OCI-LY3 (cell line): ENCODE results near the gene PTK6.

Experiments used
- H2AFZ ChIP-seq: fragments of 200-600, 300-600 bp; shearing (Covaris generic); 2 replicates; pipeline ENCODE4 v1.6.0; 2014; ENCODE audit warnings: antibody characterized with exemption, low read depth, low read length
- H3K27ac ChIP-seq: fragments of 200-600, 300-600 bp; sonication (generic); 2 replicates; pipeline ENCODE4 v1.5.1; 2014; ENCODE audit warnings: mild to moderate bottlenecking, low read length, moderate library complexity, mixed read lengths
- H3K27me3 ChIP-seq: fragments of 200-600, 300-600 bp; sonication (generic); 2 replicates; pipeline ENCODE4 v1.6.1; 2014; ENCODE audit warnings: low read depth, low read length, mixed read lengths
- H3K36me3 ChIP-seq: fragments of 200-600, 300-600 bp; sonication (generic); replicated peaks from 2 replicates; pipeline ENCODE3; 2014; ENCODE audit warnings: low read depth, low read length, mixed read lengths
- H3K4me1 ChIP-seq: fragments of 300-600, 200-600 bp; sonication (generic); 2 replicates; pipeline ENCODE4 v1.6.1; 2014; ENCODE audit warnings: low read length, mixed read lengths
- H3K4me2 ChIP-seq: fragments of 200-600, 300-600 bp; sonication (generic); 2 replicates; pipeline ENCODE4 v1.6.1; 2014; ENCODE audit warnings: low read length, mixed read lengths
- H3K4me3 ChIP-seq: fragments of 300-600, 200-600 bp; sonication (generic); 2 replicates; pipeline ENCODE4 v1.5.1; 2014; ENCODE audit warnings: antibody characterized with exemption, mild to moderate bottlenecking, low read length, moderate library complexity
- H3K79me2 ChIP-seq: fragments of 300-600, 200-600 bp; shearing (Covaris generic); 2 replicates; pipeline ENCODE4 v1.6.1; 2014; ENCODE audit warnings: mild to moderate bottlenecking, low read length, mixed read lengths
- H3K9ac ChIP-seq: fragments of 300-600, 200-600 bp; shearing (Covaris generic); 2 replicates; pipeline ENCODE4 v1.6.0; 2014; ENCODE audit warnings: mild to moderate bottlenecking, low read length, moderate library complexity
- H3K9me3 ChIP-seq: fragments of 200-600, 300-600 bp; shearing (Covaris generic); 2 replicates; pipeline ENCODE4 v1.6.1; 2014; ENCODE audit warnings: low read length, mixed read lengths; ENCODE audit not compliant: insufficient read depth
- H4K20me1 ChIP-seq: fragments of 200-600, 300-600 bp; sonication (generic); 2 replicates; pipeline ENCODE4 v1.6.1; 2016; ENCODE audit warnings: low read length, mixed read lengths; ENCODE audit not compliant: insufficient read depth
- EZH2phosphoT487 ChIP-seq: fragments of 200-600 bp; shearing (Covaris generic); IDR thresholded peaks from 2 replicates; pipeline ENCODE4 v1.6.1; 2018; ENCODE audit warnings: antibody characterized with exemption, mixed run types, low read depth
- TF ChIP-seq, protein P1 (sequence below): fragments of 200-600, 300-600 bp; sonication (generic); IDR thresholded peaks from 2 replicates; pipeline ENCODE4 v1.5.1; 2014; ENCODE audit warnings: antibody characterized with exemption, low read length, low read depth

PTK6 gene

DNA sequence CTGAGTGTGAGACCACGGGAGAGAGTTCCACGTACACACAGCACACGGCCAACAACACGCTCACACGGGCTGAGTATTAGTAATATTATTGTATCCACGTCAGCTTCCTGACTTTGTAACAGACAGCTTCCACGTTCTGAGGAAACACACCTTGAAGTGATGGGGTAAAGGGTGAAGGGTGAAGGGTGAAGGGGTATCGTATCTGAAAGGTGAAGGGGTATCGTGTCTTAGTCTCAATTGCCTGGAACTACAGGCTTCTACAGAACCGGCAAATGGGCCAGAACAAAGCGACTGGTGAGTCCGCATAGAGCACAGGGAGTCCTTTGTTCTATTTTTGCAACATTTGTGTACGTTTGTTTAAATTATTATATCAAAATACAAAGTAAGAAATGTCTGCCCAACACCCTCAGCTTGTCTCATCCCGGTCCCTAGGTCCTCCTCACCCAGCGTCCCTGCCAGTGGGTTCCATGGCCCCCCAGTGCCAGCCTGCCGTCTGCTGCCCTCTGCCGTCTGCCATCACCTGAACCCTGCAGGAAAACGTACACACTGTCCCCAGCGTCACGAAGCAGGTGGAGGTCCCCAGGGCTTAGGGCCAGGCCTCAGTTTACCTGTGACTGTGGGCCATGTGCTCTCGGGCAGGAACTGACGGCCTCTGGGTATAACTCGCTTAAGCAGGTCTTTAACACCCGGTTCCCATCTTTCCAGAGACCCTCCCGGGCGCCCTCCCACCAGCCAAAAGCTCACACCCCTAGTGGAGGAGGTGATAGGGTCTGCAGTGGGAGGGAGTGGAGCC lies 41.2 kb upstream of the PTK6 start:
- no peaks in the 10 kb centered on the region for H3K79me2 ChIP-seq
- no peak overlapping the region for H3K9ac ChIP-seq
- H3K4me1 ChIP-seq = peaks cover 6% of the 10 kb centered on the region; the same call in 1 of the 2 replicates
- H3K9me3 ChIP-seq = no peaks in the 10 kb centered on the region
- no peaks in the 10 kb centered on the region for H3K36me3 ChIP-seq
- no peak overlapping the region for H2AFZ ChIP-seq
- H3K4me3 ChIP-seq = no peak overlapping the region
- H3K27me3 ChIP-seq = peaks cover 39% of the 10 kb centered on the region
- no peaks in the 10 kb centered on the region for H4K20me1 ChIP-seq
- no peak overlapping the region for H3K4me2 ChIP-seq
- TF ChIP-seq EZH2phosphoT487 = no peak
- TF ChIP-seq, protein P1, sequence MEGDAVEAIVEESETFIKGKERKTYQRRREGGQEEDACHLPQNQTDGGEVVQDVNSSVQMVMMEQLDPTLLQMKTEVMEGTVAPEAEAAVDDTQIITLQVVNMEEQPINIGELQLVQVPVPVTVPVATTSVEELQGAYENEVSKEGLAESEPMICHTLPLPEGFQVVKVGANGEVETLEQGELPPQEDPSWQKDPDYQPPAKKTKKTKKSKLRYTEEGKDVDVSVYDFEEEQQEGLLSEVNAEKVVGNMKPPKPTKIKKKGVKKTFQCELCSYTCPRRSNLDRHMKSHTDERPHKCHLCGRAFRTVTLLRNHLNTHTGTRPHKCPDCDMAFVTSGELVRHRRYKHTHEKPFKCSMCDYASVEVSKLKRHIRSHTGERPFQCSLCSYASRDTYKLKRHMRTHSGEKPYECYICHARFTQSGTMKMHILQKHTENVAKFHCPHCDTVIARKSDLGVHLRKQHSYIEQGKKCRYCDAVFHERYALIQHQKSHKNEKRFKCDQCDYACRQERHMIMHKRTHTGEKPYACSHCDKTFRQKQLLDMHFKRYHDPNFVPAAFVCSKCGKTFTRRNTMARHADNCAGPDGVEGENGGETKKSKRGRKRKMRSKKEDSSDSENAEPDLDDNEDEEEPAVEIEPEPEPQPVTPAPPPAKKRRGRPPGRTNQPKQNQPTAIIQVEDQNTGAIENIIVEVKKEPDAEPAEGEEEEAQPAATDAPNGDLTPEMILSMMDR = peak; percentile 37
- no peak overlapping the region for H3K27ac ChIP-seq

DNA sequence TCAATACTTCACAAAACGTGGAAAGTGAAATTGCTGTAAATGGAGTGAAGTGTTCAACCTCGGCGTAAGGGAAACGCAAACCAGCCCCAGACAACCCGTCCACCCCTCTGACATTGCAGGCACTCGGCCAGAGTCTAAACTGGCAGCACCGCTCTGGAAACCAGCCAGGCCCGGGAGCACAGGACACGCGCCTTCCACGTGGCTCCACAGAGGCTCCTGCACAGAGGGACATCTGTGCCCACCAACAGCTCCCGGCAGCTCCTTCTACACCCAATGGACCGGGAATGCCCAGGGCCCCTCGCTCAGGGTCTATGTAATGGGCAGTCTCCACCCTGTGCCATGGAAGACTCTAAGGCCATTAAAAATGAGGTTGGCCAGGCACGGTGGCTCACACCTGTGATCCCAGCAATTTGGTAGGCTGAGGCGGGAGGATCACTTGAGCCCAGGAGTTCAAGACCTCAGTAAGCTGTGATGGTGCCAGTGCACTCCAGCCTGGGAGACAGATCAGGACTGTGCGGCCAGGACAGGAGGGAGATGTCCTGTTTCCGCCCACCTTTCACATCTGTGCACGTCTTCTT lies 40.2 kb upstream of the PTK6 start:
- no peak overlapping the region for H2AFZ ChIP-seq
- no peak overlapping the region for H3K27ac ChIP-seq
- no peak for TF ChIP-seq EZH2phosphoT487
- TF ChIP-seq, protein P1 = no peak
- no peak overlapping the region for H3K4me2 ChIP-seq
- no peak overlapping the region for H3K9ac ChIP-seq
- no peaks in the 10 kb centered on the region for H3K79me2 ChIP-seq
- H3K36me3 ChIP-seq = no peaks in the 10 kb centered on the region
- 0 out of 2 replicates have a peak, but pooled peaks cover under 1% of the 10 kb centered on the region for H4K20me1 ChIP-seq
- H3K4me3 ChIP-seq = no peak overlapping the region
- no peaks in the 10 kb centered on the region for H3K9me3 ChIP-seq
- H3K4me1 ChIP-seq = peaks cover 9% of the 10 kb centered on the region; the same call in 1 of the 2 replicates
- H3K27me3 ChIP-seq = peaks cover 48% of the 10 kb centered on the region

DNA sequence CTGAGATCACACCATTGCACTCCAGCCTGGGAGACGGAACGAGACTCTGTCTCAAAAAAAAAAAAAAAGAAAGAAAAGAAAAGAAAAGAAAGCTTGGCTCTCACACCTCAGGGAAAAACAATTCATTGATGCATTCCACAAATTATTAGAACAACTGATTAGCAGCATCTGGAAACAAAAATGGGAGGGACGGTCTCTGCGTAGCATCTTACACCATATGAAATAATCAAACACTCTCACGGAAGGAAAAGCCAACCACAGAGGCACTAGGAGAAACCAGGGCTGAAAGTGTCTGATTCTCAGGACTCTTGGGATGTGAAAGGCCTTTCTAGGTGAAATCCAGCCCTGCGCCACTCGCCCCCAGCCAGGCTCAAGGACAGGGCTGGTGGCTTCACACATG lies 39.1 kb upstream of the PTK6 start:
- Histone ChIP-seq H2AFZ (no peak overlapping the region), H3K27me3 (peaks cover 56% of the 10 kb centered on the region), H3K9me3 (no peaks in the 10 kb centered on the region), H3K4me2 (no peak overlapping the region), H3K79me2 (no peaks in the 10 kb centered on the region), H3K9ac (no peak overlapping the region), H3K36me3 (no peaks in the 10 kb centered on the region), H3K27ac (no peak overlapping the region), H3K4me3 (no peak overlapping the region), H4K20me1 (peaks cover 8% of the 10 kb centered on the region), H3K4me1 (peaks cover 9% of the 10 kb centered on the region; the same call in 1 of the 2 replicates)
- TF ChIP-seq EZH2phosphoT487 = no peak
- TF ChIP-seq, protein P1 = no peak

DNA sequence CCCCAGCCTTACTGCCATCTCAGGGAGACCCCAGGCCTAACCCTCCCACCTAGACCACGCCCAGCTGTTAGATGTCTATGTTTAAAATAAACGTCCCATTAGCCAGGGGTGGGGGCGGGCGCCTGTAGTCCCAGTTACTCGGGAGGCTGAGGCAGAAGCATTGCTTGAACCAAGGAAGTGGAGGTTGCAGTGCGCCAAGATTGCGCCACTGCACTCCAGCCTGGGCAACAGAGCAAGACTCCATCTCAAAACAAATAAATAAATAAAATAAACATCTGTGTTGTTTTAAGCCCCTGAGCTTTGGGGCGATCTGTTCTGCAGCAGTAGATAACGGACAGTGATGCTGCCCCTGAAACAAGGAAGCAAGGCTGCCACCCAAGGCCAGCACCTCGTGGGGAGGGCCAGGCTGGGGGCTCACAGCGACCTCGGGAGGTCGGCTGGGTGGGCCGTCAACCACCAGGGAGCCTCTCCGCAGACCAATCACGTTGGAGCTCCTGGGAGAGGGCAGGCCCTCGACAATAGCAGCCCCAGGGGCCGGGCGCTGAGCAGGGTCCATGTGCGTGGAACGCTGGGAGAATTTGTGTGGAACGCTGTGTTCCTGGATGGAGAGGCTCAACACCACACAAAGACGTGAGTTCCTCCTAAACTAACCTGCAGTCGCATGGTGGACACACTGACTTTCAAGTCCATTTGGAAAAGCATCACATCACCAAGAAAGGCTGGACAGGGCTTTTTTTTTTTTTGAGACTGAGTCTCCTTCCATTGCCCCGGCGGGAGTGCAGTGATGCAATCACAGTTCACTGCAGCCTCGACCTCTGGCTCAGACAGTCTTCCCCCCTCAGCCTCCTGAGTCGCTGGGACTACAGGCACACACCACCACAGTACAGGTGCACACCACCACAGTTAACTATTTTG lies 37.9 kb upstream of the PTK6 start:
- H3K9me3 ChIP-seq = no peaks in the 10 kb centered on the region
- peaks cover 11% of the 10 kb centered on the region for H4K20me1 ChIP-seq
- TF ChIP-seq, protein P1 = no peak
- no peak for TF ChIP-seq EZH2phosphoT487
- H2AFZ ChIP-seq = no peak overlapping the region
- no peak overlapping the region for H3K9ac ChIP-seq
- peaks cover 63% of the 10 kb centered on the region for H3K27me3 ChIP-seq
- peak overlapping the region; percentile 78 for H3K4me2 ChIP-seq
- peaks cover 9% of the 10 kb centered on the region; the same call in 1 of the 2 replicates for H3K4me1 ChIP-seq
- no peaks in the 10 kb centered on the region for H3K79me2 ChIP-seq
- H3K36me3 ChIP-seq = no peaks in the 10 kb centered on the region
- peak overlapping the region; percentile 84 for H3K4me3 ChIP-seq
- H3K27ac ChIP-seq = no peak overlapping the region
